HEK293 (cell line): ENCODE results near the gene LRRC37A3.
"Not testable (repeated sequence)": the region's sequence is repeated elsewhere in the genome, so short reads cannot be mapped to it uniquely, and the experiment has no call there.

Source experiments
- CTCF ChIP-seq: fragments of 450-650 bp; formaldehyde crosslinking; IDR thresholded peaks from 2 replicates; pipeline ENCODE4 v1.5.1; 2016; ENCODE audit warnings: missing biosample characterization, missing genetic modification characterization
- HOXA7 ChIP-seq: sonication (generic); formaldehyde crosslinking; IDR thresholded peaks from 2 replicates; pipeline ENCODE4 v1.8.1; 2022; ENCODE audit warnings: missing genetic modification reagents, borderline replicate concordance
- TF ChIP-seq, protein P1 (sequence below): fragments of 450-650 bp; formaldehyde crosslinking; IDR thresholded peaks from 2 replicates; pipeline ENCODE4 v1.5.1; 2016; ENCODE audit warnings: missing biosample characterization, missing genetic modification characterization
- TF ChIP-seq, protein P2 (sequence below): fragments of 450-650 bp; IDR thresholded peaks from 2 replicates; pipeline ENCODE4 v1.5.1; 2018; ENCODE audit warnings: missing biosample characterization, mild to moderate bottlenecking, missing genetic modification characterization

DNA sequence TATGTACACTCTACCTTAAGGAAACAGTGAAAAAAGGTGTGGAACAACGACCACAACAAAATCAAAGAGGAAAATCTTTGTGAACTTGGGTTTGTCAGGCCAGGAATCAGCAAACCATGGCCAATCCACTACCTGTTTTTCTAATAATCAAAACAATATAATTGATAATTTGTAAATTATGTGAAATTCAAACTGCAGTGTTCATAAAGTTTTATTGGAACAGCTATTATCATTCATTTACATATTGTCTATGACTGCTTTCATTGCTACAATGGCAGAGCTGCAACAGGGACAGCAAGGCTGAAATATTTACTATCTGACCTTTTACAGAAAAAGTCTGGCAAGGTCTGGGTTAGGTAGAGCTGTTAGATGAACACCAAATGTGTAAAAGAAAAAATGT, 4.0 kb downstream of the LRRC37A3 start:
- not testable (repeated sequence) for TF ChIP-seq CTCF (tag by site-specific recombination); HOXA7 (CRISPR knock-in tag)
- TF ChIP-seq, protein P1, sequence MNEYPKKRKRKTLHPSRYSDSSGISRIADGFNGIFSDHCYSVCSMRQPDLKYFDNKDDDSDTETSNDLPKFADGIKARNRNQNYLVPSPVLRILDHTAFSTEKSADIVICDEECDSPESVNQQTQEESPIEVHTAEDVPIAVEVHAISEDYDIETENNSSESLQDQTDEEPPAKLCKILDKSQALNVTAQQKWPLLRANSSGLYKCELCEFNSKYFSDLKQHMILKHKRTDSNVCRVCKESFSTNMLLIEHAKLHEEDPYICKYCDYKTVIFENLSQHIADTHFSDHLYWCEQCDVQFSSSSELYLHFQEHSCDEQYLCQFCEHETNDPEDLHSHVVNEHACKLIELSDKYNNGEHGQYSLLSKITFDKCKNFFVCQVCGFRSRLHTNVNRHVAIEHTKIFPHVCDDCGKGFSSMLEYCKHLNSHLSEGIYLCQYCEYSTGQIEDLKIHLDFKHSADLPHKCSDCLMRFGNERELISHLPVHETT (tag by site-specific recombination): not testable (repeated sequence)
- TF ChIP-seq, protein P2, sequence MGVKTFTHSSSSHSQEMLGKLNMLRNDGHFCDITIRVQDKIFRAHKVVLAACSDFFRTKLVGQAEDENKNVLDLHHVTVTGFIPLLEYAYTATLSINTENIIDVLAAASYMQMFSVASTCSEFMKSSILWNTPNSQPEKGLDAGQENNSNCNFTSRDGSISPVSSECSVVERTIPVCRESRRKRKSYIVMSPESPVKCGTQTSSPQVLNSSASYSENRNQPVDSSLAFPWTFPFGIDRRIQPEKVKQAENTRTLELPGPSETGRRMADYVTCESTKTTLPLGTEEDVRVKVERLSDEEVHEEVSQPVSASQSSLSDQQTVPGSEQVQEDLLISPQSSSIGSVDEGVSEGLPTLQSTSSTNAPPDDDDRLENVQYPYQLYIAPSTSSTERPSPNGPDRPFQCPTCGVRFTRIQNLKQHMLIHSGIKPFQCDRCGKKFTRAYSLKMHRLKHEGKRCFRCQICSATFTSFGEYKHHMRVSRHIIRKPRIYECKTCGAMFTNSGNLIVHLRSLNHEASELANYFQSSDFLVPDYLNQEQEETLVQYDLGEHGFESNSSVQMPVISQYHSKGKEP (tag by site-specific recombination): not testable (repeated sequence)
